Activated CD8-positive, alpha-beta T cell treated with anti-CD3 and anti-CD28 coated beads, Interleukin-2, amount 10 ng/mL, durations not matched to agents 7 days and 5 days (primary cell): Measurements from ENCODE around the gene PSMD4. TPM values are rescaled to one million over a fixed set of nuclear protein-coding genes. Genes with fewer than 3 reads are reported as not detected.

ENCODE experiments used
- ATAC-seq: fragments of 150-1000 bp; cut with Tn5 transposase; one replicate; pipeline ENCODE4 v1.10.0; 2021; ENCODE audit warnings: moderate library complexity
- CTCF ChIA-PET: fragments of 350-600 bp; sonication (Branson Sonifier 250); formaldehyde crosslinking; loops from one replicate; lab custom pipeline; 2021; ENCODE audit warnings: antibody characterized with exemption; lab: Charles Lee
- POLR2A ChIA-PET: fragments of 350-600 bp; sonication (Branson Sonifier 250); formaldehyde crosslinking; loops from one replicate; lab custom pipeline; 2021; ENCODE audit warnings: antibody characterized with exemption; lab: Charles Lee
- DNase-seq: peaks from one replicate; pipeline ENCODE4 v3.0.0-alpha.2; 2020
- H3K27ac Mint-ChIP-seq: one replicate; pipeline ENCODE4 v1.8.0; 2021; ENCODE audit warnings: mild to moderate bottlenecking, mixed read lengths
- H3K27me3 Mint-ChIP-seq: one replicate; pipeline ENCODE4 v1.8.0; 2021; ENCODE audit warnings: low read depth, mixed read lengths
- H3K36me3 Mint-ChIP-seq: one replicate; pipeline ENCODE4 v1.8.0; 2021; ENCODE audit warnings: low read depth, mixed read lengths
- H3K4me1 Mint-ChIP-seq: one replicate; pipeline ENCODE4 v1.8.0; 2021; ENCODE audit warnings: low read depth, mixed read lengths
- H3K4me3 Mint-ChIP-seq: one replicate; pipeline ENCODE4 v1.8.0; 2021; ENCODE audit warnings: mild to moderate bottlenecking, mixed read lengths
- H3K9me3 Mint-ChIP-seq: one replicate; pipeline ENCODE4 v1.8.0; 2022; ENCODE audit warnings: mixed read lengths; ENCODE audit not compliant: insufficient read depth
- total RNA-seq, 2 experiments: library from RNA; stranded (reverse); gene quantifications; one replicate each; pipeline ENCODE4 v1.2.3, GENCODE V29; 2021

The PSMD4 gene
- total RNA-seq, 2 experiments from 2014 or later = 194 to 210 TPM

- H3K4me3 Mint-ChIP-seq = no peak overlapping the region
- no peaks in the 10 kb centered on the region for H3K9me3 Mint-ChIP-seq
- H3K36me3 Mint-ChIP-seq = peaks cover 51% of the 10 kb centered on the region
- H3K27me3 Mint-ChIP-seq = no peaks in the 10 kb centered on the region
- peaks cover 14% of the 10 kb centered on the region for H3K4me1 Mint-ChIP-seq
- POLR2A ChIA-PET = interaction anchor here (0.6 to 2.4 kb wide), 5 partner anchors 16 to 160 kb away, joined by 3 to 17 read pairs (median 4); partner anchors contain the start of gene PI4KB
- no peak overlapping the region for H3K27ac Mint-ChIP-seq
- ATAC-seq = no peak
- DNase-seq = no peak
- CTCF ChIA-PET = interaction anchor here (0.9 to 6.5 kb wide), 9 partner anchors 10 to 211 kb away, joined by 3 to 56 read pairs (median 4); partner anchors contain the start of genes PI4KB, RFX5 and TNFAIP8L2
Observed at GRCh38 chr1:151311011-151311410, 56.5 kb downstream of the PSMD4 start.

- Mint-ChIP-seq H3K4me1 (peaks cover 14% of the 10 kb centered on the region), H3K4me3 (no peak overlapping the region), H3K36me3 (peaks cover 51% of the 10 kb centered on the region), H3K27me3 (no peaks in the 10 kb centered on the region), H3K27ac (peak overlapping the region; percentile 43), H3K9me3 (no peaks in the 10 kb centered on the region)
- CTCF ChIA-PET = interaction anchor here (0.8 to 6.5 kb wide), 10 partner anchors 9 to 212 kb away, joined by 3 to 56 read pairs (median 4); partner anchors contain the start of gene PI4KB
- POLR2A ChIA-PET = interaction anchor here (0.6 to 2.4 kb wide), 6 partner anchors 15 to 151 kb away, joined by 3 to 17 read pairs (median 4); partner anchors contain the start of genes PI4KB and RFX5
- peak; percentile 61 for DNase-seq
- peak; percentile 80 for ATAC-seq
Observed at GRCh38 chr1:151311589-151312331, 57.2 kb downstream of the PSMD4 start.

GRCh38 chr1:151312411-151312810 is 57.9 kb downstream of the PSMD4 start:
- Mint-ChIP-seq H3K27ac (no peak overlapping the region), H3K36me3 (peaks cover 48% of the 10 kb centered on the region), H3K27me3 (no peaks in the 10 kb centered on the region), H3K4me3 (no peak overlapping the region), H3K9me3 (no peaks in the 10 kb centered on the region), H3K4me1 (peaks cover 14% of the 10 kb centered on the region)
- ChIA-PET POLR2A (interaction anchor here (1.2 to 2.4 kb wide), 3 partner anchors 11 to 35 kb away, joined by 4 to 17 read pairs (median 5); partner anchors contain the start of genes PI4KB and RFX5), CTCF (interaction anchor here (1.2 to 6.5 kb wide), 5 partner anchors 8 to 27 kb away, joined by 3 to 56 read pairs (median 17); partner anchors contain the start of gene PI4KB)
- no peak for DNase-seq
- ATAC-seq = no peak

DNA sequence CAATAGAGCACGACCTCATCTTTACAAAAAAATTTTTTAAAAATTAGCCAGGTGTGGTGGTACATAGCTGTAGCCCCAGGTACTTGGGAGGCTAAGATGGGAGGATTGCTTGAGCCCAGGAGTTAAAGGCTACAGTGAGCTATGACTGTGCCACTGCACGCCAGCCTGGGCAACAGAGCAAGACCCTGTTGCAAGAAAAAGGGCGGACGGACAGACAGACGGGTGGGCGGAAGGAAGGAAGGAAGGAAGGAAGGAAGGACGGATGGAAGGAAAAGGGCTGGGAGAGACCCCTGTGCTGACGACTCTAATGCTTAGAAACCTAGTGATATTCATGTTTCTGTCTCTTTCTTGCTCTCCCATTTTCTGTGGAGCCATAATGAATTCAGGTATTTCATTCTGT is 58.3 kb downstream of the PSMD4 start:
- ATAC-seq (no peak), DNase-seq (no peak)
- Mint-ChIP-seq H3K4me1 (peaks cover 14% of the 10 kb centered on the region), H3K4me3 (no peak overlapping the region), H3K27ac (no peak overlapping the region), H3K36me3 (peaks cover 51% of the 10 kb centered on the region), H3K9me3 (no peaks in the 10 kb centered on the region), H3K27me3 (no peaks in the 10 kb centered on the region)
- CTCF ChIA-PET = interaction anchor here (0.8 to 6.5 kb wide), 6 partner anchors 7 to 27 kb away, joined by 3 to 56 read pairs (median 10); partner anchors contain the start of gene PI4KB
- POLR2A ChIA-PET = interaction anchor here (1.0 to 2.4 kb wide), 4 partner anchors 11 to 32 kb away, joined by 4 to 17 read pairs (median 7); partner anchors contain the start of gene PI4KB

- Mint-ChIP-seq H3K36me3 (peaks cover 51% of the 10 kb centered on the region), H3K4me3 (no peak overlapping the region), H3K27ac (no peak overlapping the region), H3K4me1 (peaks cover 14% of the 10 kb centered on the region), H3K27me3 (no peaks in the 10 kb centered on the region), H3K9me3 (no peaks in the 10 kb centered on the region)
- CTCF ChIA-PET = interaction anchor here (0.8 to 6.5 kb wide), 4 partner anchors 13 to 26 kb away, joined by 3 to 56 read pairs (median 28); partner anchors contain the start of gene PI4KB
- POLR2A ChIA-PET = interaction anchor here (1.0 to 1.3 kb wide), 3 partner anchors 10 to 32 kb away, joined by 4 to 10 read pairs (median 4); partner anchors contain the start of gene PI4KB
- ATAC-seq (no peak), DNase-seq (no peak)
Observed at GRCh38 chr1:151313501-151313900, 59.0 kb downstream of the PSMD4 start.

GRCh38 chr1:151314137-151314875 is 59.8 kb downstream of the PSMD4 start:
- H3K4me1 Mint-ChIP-seq = peaks cover 14% of the 10 kb centered on the region
- ATAC-seq (no peak), DNase-seq (no peak)
- H3K27me3 Mint-ChIP-seq = no peaks in the 10 kb centered on the region
- no peak overlapping the region for H3K4me3 Mint-ChIP-seq
- POLR2A ChIA-PET = interaction anchor here (0.5 to 1.2 kb wide), 3 partner anchors 9 to 60 kb away, joined by 3 to 10 read pairs (median 3); partner anchors contain the start of gene PI4KB
- CTCF ChIA-PET = interaction anchor here (1.3 to 6.5 kb wide), 3 partner anchors 12 to 26 kb away, joined by 6 to 56 read pairs (median 49); partner anchors contain the start of gene PI4KB
- H3K27ac Mint-ChIP-seq = no peak overlapping the region
- peaks cover 53% of the 10 kb centered on the region for H3K36me3 Mint-ChIP-seq
- no peaks in the 10 kb centered on the region for H3K9me3 Mint-ChIP-seq

DNA sequence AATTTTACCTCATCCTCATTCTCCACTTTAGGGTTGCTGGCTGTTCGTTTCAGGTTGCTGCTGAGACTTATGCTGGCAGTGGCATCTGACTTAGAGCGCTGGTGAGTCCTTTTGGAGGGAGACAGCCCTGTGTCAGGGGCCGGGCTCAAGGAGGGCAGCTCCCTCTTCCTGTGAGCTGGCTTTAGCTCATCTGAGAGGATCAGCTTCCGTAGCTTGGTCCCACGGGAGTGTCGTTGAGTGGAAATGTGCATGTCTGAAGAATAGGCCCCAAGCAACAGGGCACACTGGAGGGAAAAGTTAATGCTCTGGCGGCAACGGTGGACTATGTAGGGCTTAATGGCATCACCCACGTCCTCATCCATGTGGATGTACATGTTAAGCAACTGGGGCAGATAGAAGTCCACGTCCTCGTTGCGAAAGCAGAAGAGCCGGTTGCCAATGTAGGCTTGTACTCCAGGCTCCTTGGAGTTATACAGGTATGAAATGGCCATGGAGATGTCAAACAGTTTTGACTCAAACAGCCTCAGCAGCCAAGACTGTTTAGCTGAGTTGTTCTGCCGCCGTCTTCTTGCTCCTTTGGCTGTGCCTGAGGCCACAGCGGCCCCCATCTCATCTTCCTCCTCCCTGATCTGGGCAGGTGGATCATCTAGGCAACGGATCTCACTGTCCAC is 61.2 kb downstream of the PSMD4 start:
- DNase-seq = no peak
- no peaks in the 10 kb centered on the region for H3K27me3 Mint-ChIP-seq
- CTCF ChIA-PET = interaction anchor here (1.2 to 6.5 kb wide), 4 partner anchors 12 to 25 kb away, joined by 4 to 49 read pairs (median 8); partner anchors contain the start of gene PI4KB
- H3K4me1 Mint-ChIP-seq = peaks cover 20% of the 10 kb centered on the region
- ATAC-seq = no peak
- peaks cover 57% of the 10 kb centered on the region for H3K36me3 Mint-ChIP-seq
- H3K27ac Mint-ChIP-seq = no peak overlapping the region
- POLR2A ChIA-PET = interaction anchor here (0.9 kb wide), 1 partner anchor 14 kb away, joined by 3 read pairs; no protein-coding TSS in a partner anchor
- H3K4me3 Mint-ChIP-seq = no peak overlapping the region
- H3K9me3 Mint-ChIP-seq = no peaks in the 10 kb centered on the region

Other genes starting within 250 kb of the PSMD4 start
- 1 to 10 TPM; 9.1 to 9.9 TPM for gene MINDY1, start 247.8 kb upstream of the PSMD4 start, total RNA-seq
- 10 to 100 TPM; 15.8 to 19.0 TPM for gene PRUNE1, start 246.3 kb upstream of the PSMD4 start, total RNA-seq
- gene BNIPL, start 218.1 kb upstream of the PSMD4 start, total RNA-seq = 1 to 10 TPM; 1.1 to 1.8 TPM
- gene C1orf56, start 207.0 kb upstream of the PSMD4 start, total RNA-seq = 1 to 10 TPM; 1.3 TPM
- 100 to 1,000 TPM; 238 to 245 TPM for gene CDC42SE1, start 195.1 kb upstream of the PSMD4 start, total RNA-seq
- 1 to 10 TPM; 5.7 to 6.0 TPM for gene MLLT11, start 194.3 kb upstream of the PSMD4 start, total RNA-seq
- 10 to 100 TPM; 32.7 to 34.4 TPM for gene GABPB2, start 184.0 kb upstream of the PSMD4 start, total RNA-seq
- gene SEMA6C, start 108.1 kb upstream of the PSMD4 start, total RNA-seq = 1 to 10 TPM; 1.9 to 2.2 TPM
- gene TNFAIP8L2, start 98.1 kb upstream of the PSMD4 start, total RNA-seq = 10 to 100 TPM; 18.5 to 20.0 TPM
- gene LYSMD1, start 88.8 kb upstream of the PSMD4 start, total RNA-seq = 1 to 10 TPM; 3.7 to 4.3 TPM
- 10 to 100 TPM; 53.0 to 55.9 TPM for gene SCNM1, start 88.6 kb upstream of the PSMD4 start, total RNA-seq
- gene TMOD4, start 78.8 kb upstream of the PSMD4 start, total RNA-seq = 1 to 10 TPM; 2.2 to 3.4 TPM
- 10 to 100 TPM; 59.8 to 61.7 TPM for gene VPS72, start 64.5 kb upstream of the PSMD4 start, total RNA-seq
- gene PIP5K1A, start 56.2 kb upstream of the PSMD4 start, total RNA-seq = 10 to 100 TPM; 64.9 to 69.2 TPM
- 10 to 100 TPM; 25.5 to 26.6 TPM for gene ZNF687, start 27.6 kb downstream of the PSMD4 start, total RNA-seq
- gene PI4KB, start 72.7 kb downstream of the PSMD4 start, total RNA-seq = 10 to 100 TPM; 56.0 to 70.2 TPM
- gene RFX5, start 92.5 kb downstream of the PSMD4 start, total RNA-seq = 10 to 100 TPM; 59.3 to 63.9 TPM
- gene SELENBP1, start 118.0 kb downstream of the PSMD4 start, total RNA-seq = not detected
- 100 to 1,000 TPM; 292 to 303 TPM for gene PSMB4, start 144.8 kb downstream of the PSMD4 start, total RNA-seq
- gene POGZ, start 204.8 kb downstream of the PSMD4 start, total RNA-seq = 10 to 100 TPM; 67.7 to 68.5 TPM